ENCODE measurements around the gene COX4I2. TPM values are rescaled to one million over a fixed set of nuclear protein-coding genes. Genes with fewer than 3 reads are reported as not detected.
"Not testable (repeated sequence)": the region's sequence is repeated elsewhere in the genome, so short reads cannot be mapped to it uniquely, and the experiment has no call there.

The COX4I2 gene
- total RNA-seq, 1 experiment from 2014 or later: not detected

- Histone ChIP-seq H4K20me1 (ENCODE audit: low read length) (no peaks in the 10 kb centered on the region), H3K4me3 (ENCODE audit: low read length) (no peak overlapping the region), H2AFZ (ENCODE audit: low read length) (no peak overlapping the region), H3K79me2 (ENCODE audit: low read length) (no peaks in the 10 kb centered on the region), H3K4me1 (ENCODE audit: insufficient read depth, low read length) (no peaks in the 10 kb centered on the region), H3K27ac (ENCODE audit: low read length) (no peak overlapping the region), H3F3A (ENCODE audit: low read length, unreplicated experiment) (no peaks in the 10 kb centered on the region), H3K9me2 (replicated peaks; ENCODE audit: low read length) (no peaks in the 10 kb centered on the region), H3K9ac (ENCODE audit: low read length) (no peak overlapping the region), H3K4me2 (ENCODE audit: low read length) (no peak overlapping the region), H3K9me3 (ENCODE audit: low read length) (no peaks in the 10 kb centered on the region), H3K27me3 (ENCODE audit: low read length) (no peaks in the 10 kb centered on the region), H3K36me3 (ENCODE audit: low read depth, low read length) (no peaks in the 10 kb centered on the region)
- ATAC-seq (no peak), DNase-seq (no peak)
- POLR2A ChIA-PET (ENCODE audit: unreplicated experiment): interaction anchor here (0.6 kb wide), 2 partner anchors 77 to 900 kb away, joined by 3 to 4 read pairs; no protein-coding TSS in a partner anchor
- CTCF ChIA-PET: no interaction called here
- TF ChIP-seq EZH2phosphoT487 (IDR thresholded peaks at IDR 0.05; ENCODE audit: borderline replicate concordance, low read length) (no peak), EZH2 (IDR thresholded peaks at IDR 0.05; ENCODE audit: low read length, unreplicated experiment) (no peak)
- TF ChIP-seq, protein P1, sequence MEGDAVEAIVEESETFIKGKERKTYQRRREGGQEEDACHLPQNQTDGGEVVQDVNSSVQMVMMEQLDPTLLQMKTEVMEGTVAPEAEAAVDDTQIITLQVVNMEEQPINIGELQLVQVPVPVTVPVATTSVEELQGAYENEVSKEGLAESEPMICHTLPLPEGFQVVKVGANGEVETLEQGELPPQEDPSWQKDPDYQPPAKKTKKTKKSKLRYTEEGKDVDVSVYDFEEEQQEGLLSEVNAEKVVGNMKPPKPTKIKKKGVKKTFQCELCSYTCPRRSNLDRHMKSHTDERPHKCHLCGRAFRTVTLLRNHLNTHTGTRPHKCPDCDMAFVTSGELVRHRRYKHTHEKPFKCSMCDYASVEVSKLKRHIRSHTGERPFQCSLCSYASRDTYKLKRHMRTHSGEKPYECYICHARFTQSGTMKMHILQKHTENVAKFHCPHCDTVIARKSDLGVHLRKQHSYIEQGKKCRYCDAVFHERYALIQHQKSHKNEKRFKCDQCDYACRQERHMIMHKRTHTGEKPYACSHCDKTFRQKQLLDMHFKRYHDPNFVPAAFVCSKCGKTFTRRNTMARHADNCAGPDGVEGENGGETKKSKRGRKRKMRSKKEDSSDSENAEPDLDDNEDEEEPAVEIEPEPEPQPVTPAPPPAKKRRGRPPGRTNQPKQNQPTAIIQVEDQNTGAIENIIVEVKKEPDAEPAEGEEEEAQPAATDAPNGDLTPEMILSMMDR (conservative IDR thresholded peaks at IDR 0.05; ENCODE audit: low read depth, low read length): no peak
- no TSS peak for BruUV-seq (replicated peaks)
- intact Hi-C loops (cut with micrococcal nuclease): no loop called here
Measured at GRCh38 chr20:31642837-31643236, 5.1 kb downstream of the COX4I2 start.

- BruUV-seq (replicated peaks): no TSS peak
- ATAC-seq: no peak
- no peaks in the 10 kb centered on the region for H3K9me3 ChIP-seq (ENCODE audit: low read length)
Measured at GRCh38 chr20:31643522-31643921, 5.8 kb downstream of the COX4I2 start.

DNA sequence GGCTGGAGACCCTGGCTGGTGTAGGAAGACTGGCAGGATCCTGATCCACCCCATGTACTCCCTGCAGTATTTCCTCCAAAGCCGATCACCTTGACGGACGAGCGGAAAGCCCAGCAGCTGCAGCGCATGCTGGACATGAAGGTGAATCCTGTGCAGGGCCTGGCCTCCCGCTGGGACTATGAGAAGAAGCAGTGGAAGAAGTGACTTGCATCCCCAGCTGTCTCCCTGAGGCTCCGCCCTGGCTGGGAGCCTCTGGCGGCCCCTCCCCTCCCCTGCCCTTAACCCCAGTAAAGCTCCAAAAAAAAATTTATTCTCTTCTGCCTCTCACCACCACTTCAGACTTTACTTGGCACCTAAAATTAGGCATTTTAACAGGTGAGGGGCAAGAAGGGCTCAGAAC is 7.0 kb downstream of the COX4I2 start:
- ChIA-PET CTCF (no interaction called here), POLR2A (ENCODE audit: unreplicated experiment) (interaction anchor here (0.6 kb wide), 1 partner anchor 18 kb away, joined by 3 read pairs; no protein-coding TSS in a partner anchor)
- no peak overlapping the region for H2AFZ ChIP-seq (ENCODE audit: low read length)
- no peaks in the 10 kb centered on the region for H3K79me2 ChIP-seq (ENCODE audit: low read length)
- no peak overlapping the region for H3K4me3 ChIP-seq (ENCODE audit: low read length)
- H3F3A ChIP-seq (ENCODE audit: low read length, unreplicated experiment): no peaks in the 10 kb centered on the region
- no peaks in the 10 kb centered on the region for H3K36me3 ChIP-seq (ENCODE audit: low read depth, low read length)
- H3K9me2 ChIP-seq (replicated peaks; ENCODE audit: low read length): no peaks in the 10 kb centered on the region
- BruUV-seq (replicated peaks): no TSS peak
- ATAC-seq (peak; percentile 37; the same call in 1 of the 2 replicates), DNase-seq (no peak)
- no peak overlapping the region for H3K9ac ChIP-seq (ENCODE audit: low read length)
- no peak for TF ChIP-seq EZH2phosphoT487 (IDR thresholded peaks at IDR 0.05; ENCODE audit: borderline replicate concordance, low read length)
- TF ChIP-seq EZH2 (IDR thresholded peaks at IDR 0.05; ENCODE audit: low read length, unreplicated experiment): no peak
- TF ChIP-seq, protein P1 (conservative IDR thresholded peaks at IDR 0.05; ENCODE audit: low read depth, low read length): no peak
- intact Hi-C loops (cut with micrococcal nuclease): no loop called here
- H4K20me1 ChIP-seq (ENCODE audit: low read length): no peaks in the 10 kb centered on the region
- no peak overlapping the region for H3K4me2 ChIP-seq (ENCODE audit: low read length)
- H3K27ac ChIP-seq (ENCODE audit: low read length): no peak overlapping the region
- H3K4me1 ChIP-seq (ENCODE audit: insufficient read depth, low read length): no peaks in the 10 kb centered on the region
- H3K27me3 ChIP-seq (ENCODE audit: low read length): no peaks in the 10 kb centered on the region
- H3K9me3 ChIP-seq (ENCODE audit: low read length): no peaks in the 10 kb centered on the region

More at GRCh38 chr20:31643522-31643921, 5.8 kb downstream of the COX4I2 start:
- Histone ChIP-seq H3K4me2 (ENCODE audit: low read length) (no peak overlapping the region), H3K4me1 (ENCODE audit: insufficient read depth, low read length) (no peaks in the 10 kb centered on the region), H3K9ac (ENCODE audit: low read length) (no peak overlapping the region), H3F3A (ENCODE audit: low read length, unreplicated experiment) (no peaks in the 10 kb centered on the region), H4K20me1 (ENCODE audit: low read length) (no peaks in the 10 kb centered on the region), H3K79me2 (ENCODE audit: low read length) (no peaks in the 10 kb centered on the region), H3K27me3 (ENCODE audit: low read length) (no peaks in the 10 kb centered on the region), H3K4me3 (ENCODE audit: low read length) (no peak overlapping the region), H2AFZ (ENCODE audit: low read length) (no peak overlapping the region), H3K27ac (ENCODE audit: low read length) (no peak overlapping the region), H3K36me3 (ENCODE audit: low read depth, low read length) (no peaks in the 10 kb centered on the region), H3K9me2 (replicated peaks; ENCODE audit: low read length) (no peaks in the 10 kb centered on the region)
- CTCF ChIA-PET: no interaction called here
- POLR2A ChIA-PET (ENCODE audit: unreplicated experiment): interaction anchor here (0.6 kb wide), 1 partner anchor 899 kb away, joined by 3 read pairs; no protein-coding TSS in a partner anchor
- DNase-seq: no peak
- intact Hi-C loops (cut with micrococcal nuclease): no loop called here
- TF ChIP-seq EZH2phosphoT487 (IDR thresholded peaks at IDR 0.05; ENCODE audit: borderline replicate concordance, low read length): no peak
- TF ChIP-seq, protein P1 (conservative IDR thresholded peaks at IDR 0.05; ENCODE audit: low read depth, low read length): no peak
- TF ChIP-seq EZH2 (IDR thresholded peaks at IDR 0.05; ENCODE audit: low read length, unreplicated experiment): no peak

GRCh38 chr20:31648104-31648503 is 10.4 kb downstream of the COX4I2 start:
- H3K27ac ChIP-seq (ENCODE audit: low read length); DNase-seq; H3K9ac ChIP-seq (ENCODE audit: low read length); H3K27me3 ChIP-seq (ENCODE audit: low read length); intact Hi-C loops (cut with micrococcal nuclease); H3F3A ChIP-seq (ENCODE audit: low read length, unreplicated experiment); BruUV-seq (replicated peaks); H3K4me1 ChIP-seq (ENCODE audit: insufficient read depth, low read length); H3K4me3 ChIP-seq (ENCODE audit: low read length); H3K36me3 ChIP-seq (ENCODE audit: low read depth, low read length); H3K4me2 ChIP-seq (ENCODE audit: low read length); H3K79me2 ChIP-seq (ENCODE audit: low read length); POLR2A ChIA-PET (ENCODE audit: unreplicated experiment); H4K20me1 ChIP-seq (ENCODE audit: low read length); CTCF ChIA-PET; H2AFZ ChIP-seq (ENCODE audit: low read length); ATAC-seq; H3K9me3 ChIP-seq (ENCODE audit: low read length); H3K9me2 ChIP-seq (replicated peaks; ENCODE audit: low read length): not testable (repeated sequence)

Measured in PC-3 (cell line).